ENCODE measurements around the gene FAM193B. TPM values are rescaled to one million over a fixed set of nuclear protein-coding genes. Genes with fewer than 3 reads are reported as not detected.

The FAM193B gene
- total and polyA plus RNA-seq, 2 of the 13 experiments (the other 11 are each of a cell fraction or from before 2014, with no cell fraction given), result 21.2 to 40.9 TPM

DNA sequence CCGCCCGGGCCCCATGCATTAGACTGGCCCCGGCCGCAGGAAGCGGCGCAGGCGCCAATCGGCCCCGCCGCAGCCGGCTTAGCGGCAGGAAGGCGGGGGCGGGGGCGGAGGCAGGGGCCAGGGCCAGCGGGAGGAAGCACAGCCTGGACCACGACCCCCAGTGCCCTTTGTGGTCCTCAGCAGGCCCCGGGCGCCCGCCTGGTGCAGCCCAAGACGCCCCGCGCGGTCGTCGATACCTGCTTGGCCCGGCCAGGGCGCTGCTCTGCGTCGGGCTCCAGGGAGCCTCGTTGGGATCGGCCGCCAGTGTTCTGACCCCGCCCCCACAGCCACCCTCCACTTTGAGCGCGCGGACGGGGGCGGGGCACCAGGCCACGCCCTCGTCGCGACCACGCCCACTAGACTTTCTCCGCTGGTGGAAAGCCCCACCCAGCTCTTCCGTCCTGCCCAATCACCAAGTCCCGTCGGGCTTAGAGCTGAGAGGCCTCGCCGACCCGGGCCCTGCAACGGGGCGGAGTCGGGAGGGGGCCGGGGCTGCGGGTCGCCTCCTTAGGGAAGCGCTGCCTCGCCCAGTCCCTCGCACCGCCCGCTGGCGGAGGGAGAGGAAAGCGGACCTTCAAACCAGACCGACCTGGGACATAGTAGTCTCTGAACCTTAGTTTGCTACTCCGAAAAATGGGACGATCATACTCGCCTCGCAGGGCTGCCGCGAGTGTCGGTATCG lies 56.9 kb downstream of the FAM193B start, which contains the start of gene PDLIM7 (continued):
- TF ChIP-seq, protein P1, sequence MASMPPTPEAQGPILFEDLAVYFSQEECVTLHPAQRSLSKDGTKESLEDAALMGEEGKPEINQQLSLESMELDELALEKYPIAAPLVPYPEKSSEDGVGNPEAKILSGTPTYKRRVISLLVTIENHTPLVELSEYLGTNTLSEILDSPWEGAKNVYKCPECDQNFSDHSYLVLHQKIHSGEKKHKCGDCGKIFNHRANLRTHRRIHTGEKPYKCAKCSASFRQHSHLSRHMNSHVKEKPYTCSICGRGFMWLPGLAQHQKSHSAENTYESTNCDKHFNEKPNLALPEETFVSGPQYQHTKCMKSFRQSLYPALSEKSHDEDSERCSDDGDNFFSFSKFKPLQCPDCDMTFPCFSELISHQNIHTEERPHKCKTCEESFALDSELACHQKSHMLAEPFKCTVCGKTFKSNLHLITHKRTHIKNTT (CRISPR knock-in tag; IDR thresholded peaks at IDR 0.05), result no peak; the same call in 1 of the 2 replicates
- TF ChIP-seq ZNF12 (CRISPR knock-in tag; IDR thresholded peaks at IDR 0.05) (peak; percentile 60; the same call in 1 of the 2 replicates), ZKSCAN5 (CRISPR knock-in tag; IDR thresholded peaks at IDR 0.05) (no peak), ZNF678 (CRISPR knock-in tag; IDR thresholded peaks at IDR 0.05) (no peak), RFX1 (IDR thresholded peaks at IDR 0.05) (no peak), ZFP41 (CRISPR knock-in tag; IDR thresholded peaks at IDR 0.05; ENCODE audit: borderline replicate concordance) (no peak), ZNF44 (CRISPR knock-in tag; IDR thresholded peaks at IDR 0.05) (no peak), PAX8 (CRISPR knock-in tag; IDR thresholded peaks at IDR 0.05; ENCODE audit: borderline replicate concordance) (no peak), IRX3 (CRISPR knock-in tag; IDR thresholded peaks at IDR 0.05; ENCODE audit: borderline replicate concordance, low read depth) (0 out of 2 replicates have a peak, but pooled peaks have one; percentile 41), ZSCAN21 (CRISPR knock-in tag; IDR thresholded peaks at IDR 0.05; ENCODE audit: borderline replicate concordance) (no peak), ZNF484 (CRISPR knock-in tag; IDR thresholded peaks at IDR 0.05; ENCODE audit: borderline replicate concordance, low read depth) (0 out of 2 replicates have a peak, but pooled peaks have one; percentile 34), FOSL2 (CRISPR knock-in tag; IDR thresholded peaks at IDR 0.05) (no peak), MTF1 (CRISPR knock-in tag; IDR thresholded peaks at IDR 0.05) (no peak), ZNF816 (CRISPR knock-in tag; IDR thresholded peaks at IDR 0.05; ENCODE audit: borderline replicate concordance) (no peak), SNAPC2 (CRISPR knock-in tag; IDR thresholded peaks at IDR 0.05) (peak; percentile 51; the same call in 1 of the 2 replicates), ZNF768 (CRISPR knock-in tag; IDR thresholded peaks at IDR 0.05) (peak; percentile 92)
- TF ChIP-seq, protein P2, sequence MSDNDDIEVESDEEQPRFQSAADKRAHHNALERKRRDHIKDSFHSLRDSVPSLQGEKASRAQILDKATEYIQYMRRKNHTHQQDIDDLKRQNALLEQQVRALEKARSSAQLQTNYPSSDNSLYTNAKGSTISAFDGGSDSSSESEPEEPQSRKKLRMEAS (IDR thresholded peaks at IDR 0.05), result peak; percentile 59; the same call in 1 of the 2 replicates
- TF ChIP-seq, protein P3, sequence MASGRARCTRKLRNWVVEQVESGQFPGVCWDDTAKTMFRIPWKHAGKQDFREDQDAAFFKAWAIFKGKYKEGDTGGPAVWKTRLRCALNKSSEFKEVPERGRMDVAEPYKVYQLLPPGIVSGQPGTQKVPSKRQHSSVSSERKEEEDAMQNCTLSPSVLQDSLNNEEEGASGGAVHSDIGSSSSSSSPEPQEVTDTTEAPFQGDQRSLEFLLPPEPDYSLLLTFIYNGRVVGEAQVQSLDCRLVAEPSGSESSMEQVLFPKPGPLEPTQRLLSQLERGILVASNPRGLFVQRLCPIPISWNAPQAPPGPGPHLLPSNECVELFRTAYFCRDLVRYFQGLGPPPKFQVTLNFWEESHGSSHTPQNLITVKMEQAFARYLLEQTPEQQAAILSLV (CRISPR knock-in tag; IDR thresholded peaks at IDR 0.05; ENCODE audit: borderline replicate concordance), result peak; percentile 20; the same call in 1 of the 2 replicates
- TF ChIP-seq, protein P4, sequence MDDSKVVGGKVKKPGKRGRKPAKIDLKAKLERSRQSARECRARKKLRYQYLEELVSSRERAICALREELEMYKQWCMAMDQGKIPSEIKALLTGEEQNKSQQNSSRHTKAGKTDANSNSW (CRISPR knock-in tag; IDR thresholded peaks at IDR 0.05; ENCODE audit: borderline replicate concordance), result no peak
- TF ChIP-seq, protein P5, sequence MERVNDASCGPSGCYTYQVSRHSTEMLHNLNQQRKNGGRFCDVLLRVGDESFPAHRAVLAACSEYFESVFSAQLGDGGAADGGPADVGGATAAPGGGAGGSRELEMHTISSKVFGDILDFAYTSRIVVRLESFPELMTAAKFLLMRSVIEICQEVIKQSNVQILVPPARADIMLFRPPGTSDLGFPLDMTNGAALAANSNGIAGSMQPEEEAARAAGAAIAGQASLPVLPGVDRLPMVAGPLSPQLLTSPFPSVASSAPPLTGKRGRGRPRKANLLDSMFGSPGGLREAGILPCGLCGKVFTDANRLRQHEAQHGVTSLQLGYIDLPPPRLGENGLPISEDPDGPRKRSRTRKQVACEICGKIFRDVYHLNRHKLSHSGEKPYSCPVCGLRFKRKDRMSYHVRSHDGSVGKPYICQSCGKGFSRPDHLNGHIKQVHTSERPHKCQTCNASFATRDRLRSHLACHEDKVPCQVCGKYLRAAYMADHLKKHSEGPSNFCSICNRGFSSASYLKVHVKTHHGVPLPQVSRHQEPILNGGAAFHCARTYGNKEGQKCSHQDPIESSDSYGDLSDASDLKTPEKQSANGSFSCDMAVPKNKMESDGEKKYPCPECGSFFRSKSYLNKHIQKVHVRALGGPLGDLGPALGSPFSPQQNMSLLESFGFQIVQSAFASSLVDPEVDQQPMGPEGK (CRISPR knock-in tag; IDR thresholded peaks at IDR 0.05), result peak; percentile 64
- TF ChIP-seq, protein P6, sequence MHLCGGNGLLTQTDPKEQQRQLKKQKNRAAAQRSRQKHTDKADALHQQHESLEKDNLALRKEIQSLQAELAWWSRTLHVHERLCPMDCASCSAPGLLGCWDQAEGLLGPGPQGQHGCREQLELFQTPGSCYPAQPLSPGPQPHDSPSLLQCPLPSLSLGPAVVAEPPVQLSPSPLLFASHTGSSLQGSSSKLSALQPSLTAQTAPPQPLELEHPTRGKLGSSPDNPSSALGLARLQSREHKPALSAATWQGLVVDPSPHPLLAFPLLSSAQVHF (CRISPR knock-in tag; IDR thresholded peaks at IDR 0.05), result no peak
- TF ChIP-seq, protein P7, sequence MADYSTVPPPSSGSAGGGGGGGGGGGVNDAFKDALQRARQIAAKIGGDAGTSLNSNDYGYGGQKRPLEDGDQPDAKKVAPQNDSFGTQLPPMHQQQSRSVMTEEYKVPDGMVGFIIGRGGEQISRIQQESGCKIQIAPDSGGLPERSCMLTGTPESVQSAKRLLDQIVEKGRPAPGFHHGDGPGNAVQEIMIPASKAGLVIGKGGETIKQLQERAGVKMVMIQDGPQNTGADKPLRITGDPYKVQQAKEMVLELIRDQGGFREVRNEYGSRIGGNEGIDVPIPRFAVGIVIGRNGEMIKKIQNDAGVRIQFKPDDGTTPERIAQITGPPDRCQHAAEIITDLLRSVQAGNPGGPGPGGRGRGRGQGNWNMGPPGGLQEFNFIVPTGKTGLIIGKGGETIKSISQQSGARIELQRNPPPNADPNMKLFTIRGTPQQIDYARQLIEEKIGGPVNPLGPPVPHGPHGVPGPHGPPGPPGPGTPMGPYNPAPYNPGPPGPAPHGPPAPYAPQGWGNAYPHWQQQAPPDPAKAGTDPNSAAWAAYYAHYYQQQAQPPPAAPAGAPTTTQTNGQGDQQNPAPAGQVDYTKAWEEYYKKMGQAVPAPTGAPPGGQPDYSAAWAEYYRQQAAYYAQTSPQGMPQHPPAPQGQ (CRISPR knock-in tag; IDR thresholded peaks at IDR 0.05; ENCODE audit: borderline replicate concordance), result no peak
